Cortex of kidney (tissue), 1 donor: ENCODE data around the gene VAV1.
"Not testable (repeated sequence)": the region's sequence is repeated elsewhere in the genome, so short reads cannot be mapped to it uniquely, and the experiment has no call there.

Experiments used
- DNase-seq: peaks from one replicate; lab custom pipeline; 2025; lab: John Stamatoyannopoulos, UW

The VAV1 gene

GRCh38 chr19:6737873-6738786 is 34.4 kb upstream of the VAV1 start:
- no peak for DNase-seq

GRCh38 chr19:6738787-6739389 is 33.6 kb upstream of the VAV1 start:
- DNase-seq = no peak

GRCh38 chr19:6739390-6739882 is 33.1 kb upstream of the VAV1 start, which contains the start of gene TRIP10:
TRIP10 (plus strand) TSS chr19:6739680; CDS start chr19:6739762, 82 bp downstream.
- no peak for DNase-seq

- no peak for DNase-seq
Measured at GRCh38 chr19:6739883-6740588, 32.5 kb upstream of the VAV1 start.

GRCh38 chr19:6740589-6741343 is 31.7 kb upstream of the VAV1 start:
- DNase-seq = no peak

GRCh38 chr19:6743066-6743465 is 29.4 kb upstream of the VAV1 start:
- no peak for DNase-seq

GRCh38 chr19:6743714-6744380 is 28.7 kb upstream of the VAV1 start:
- DNase-seq = no peak

GRCh38 chr19:6744381-6745301 is 27.9 kb upstream of the VAV1 start:
- no peak for DNase-seq

GRCh38 chr19:6745965-6746364 is 26.5 kb upstream of the VAV1 start:
- no peak for DNase-seq

GRCh38 chr19:6748543-6748942 is 24.0 kb upstream of the VAV1 start:
- not testable (repeated sequence) for DNase-seq

GRCh38 chr19:6750062-6750461 is 22.4 kb upstream of the VAV1 start:
- no peak for DNase-seq

- DNase-seq = no peak
Measured at GRCh38 chr19:6751189-6751588, 21.3 kb upstream of the VAV1 start.

- no peak for DNase-seq
Measured at GRCh38 chr19:6752256-6753177, 20.0 kb upstream of the VAV1 start.

GRCh38 chr19:6753178-6754031 is 19.1 kb upstream of the VAV1 start:
- DNase-seq = no peak

- DNase-seq = no peak
Measured at GRCh38 chr19:6754136-6754535, 18.4 kb upstream of the VAV1 start.

GRCh38 chr19:6754653-6755463 is 17.6 kb upstream of the VAV1 start:
- no peak for DNase-seq

- no peak for DNase-seq
Measured at GRCh38 chr19:6760606-6761005, 11.9 kb upstream of the VAV1 start.
